Fibroblast of lung (primary cell): ENCODE results near the gene CIDEB. TPM values are rescaled to one million over a fixed set of nuclear protein-coding genes. Genes with fewer than 3 reads are reported as not detected.

Experiments used
- DNase-seq, 2 donors: peaks; one replicate each; pipeline versions ENCODE4 v3.0.0 to v3.0.0-alpha.2; 2010; ENCODE audit warnings: low read depth in 2 of 2
- H2AFZ ChIP-seq: 2 replicates; pipeline ENCODE4 v1.5.1; 2012; ENCODE audit warnings: low read length, control low read depth, inconsistent platforms
- H3K27ac ChIP-seq: 2 replicates; pipeline ENCODE4 v1.5.1; 2011; ENCODE audit warnings: low read length, control low read depth; ENCODE audit not compliant: insufficient read depth
- H3K27me3 ChIP-seq: 2 replicates; pipeline ENCODE4 v1.5.1; 2011; ENCODE audit warnings: mild to moderate bottlenecking, low read length; ENCODE audit not compliant: control insufficient read depth, insufficient read depth
- H3K36me3 ChIP-seq: 2 replicates; pipeline ENCODE4 v1.5.1; 2011; ENCODE audit warnings: low read length; ENCODE audit not compliant: control insufficient read depth, insufficient read depth
- H3K4me1 ChIP-seq: 2 replicates; pipeline ENCODE4 v1.5.1; 2011; ENCODE audit warnings: low read length; ENCODE audit not compliant: control insufficient read depth, insufficient read depth; ENCODE audit errors: extremely low read depth
- H3K4me2 ChIP-seq: 2 replicates; pipeline ENCODE4 v1.5.1; 2011; ENCODE audit warnings: low read length, control low read depth; ENCODE audit not compliant: insufficient read depth; ENCODE audit errors: extremely low read depth
- H3K4me3 ChIP-seq, 4 experiments: fragments of 200-600 bp in 1 of 4; sonication (generic) in 1 of 4; replicated peaks in 1 of 4; 2 replicates each; pipeline ENCODE4 v1.5.1; 2011 to 2016; ENCODE audit warnings: low read length in 4 of 4, low read depth in 3 of 4, mild to moderate bottlenecking in 3 of 4, control low read depth in 2 of 4, inconsistent platforms in 1 of 4, mixed read lengths in 1 of 4; ENCODE audit not compliant: insufficient read depth in 1 of 4; ENCODE audit errors: control extremely low read depth in 1 of 4
- H3K79me2 ChIP-seq: 2 replicates; pipeline ENCODE4 v1.5.1; 2012; ENCODE audit warnings: mild to moderate bottlenecking, low read length, inconsistent platforms; ENCODE audit not compliant: control insufficient read depth, insufficient read depth
- H3K9ac ChIP-seq: 2 replicates; pipeline ENCODE4 v1.5.1; 2011; ENCODE audit warnings: mild to moderate bottlenecking, low read length, control low read depth; ENCODE audit not compliant: insufficient read depth
- H3K9me3 ChIP-seq: 2 replicates; pipeline ENCODE4 v1.5.1; 2012; ENCODE audit warnings: low read depth, low read length; ENCODE audit not compliant: control insufficient read depth, insufficient read depth
- H4K20me1 ChIP-seq: 2 replicates; pipeline ENCODE4 v1.5.1; 2011; ENCODE audit warnings: low read length; ENCODE audit not compliant: control insufficient read depth, insufficient read depth; ENCODE audit errors: extremely low read depth
- CTCF ChIP-seq, 2 donors: IDR thresholded peaks in 1 of 2; conservative IDR thresholded peaks in 1 of 2; 1 replicate in 1 of 2; 2 replicates in 1 of 2; pipeline ENCODE4 v1.5.1; 2011 to 2012; ENCODE audit warnings: low read length in 2 of 2, control low read depth in 1 of 2, inconsistent platforms in 1 of 2, low read depth in 1 of 2, mild to moderate bottlenecking in 1 of 2
- EZH2 ChIP-seq: IDR thresholded peaks from 2 replicates; pipeline ENCODE4 v1.5.1; 2012; ENCODE audit warnings: low read length, control low read depth, mild to moderate bottlenecking; ENCODE audit errors: missing control alignments
- polyA plus RNA-seq, 2 donors: library from polyadenylated mRNA; depleted of rRNA in 1 of 2; stranded (reverse) in 1 of 2; unstranded in 1 of 2; fragments of >200 nt; gene quantifications; 2 replicates each; pipeline ENCODE4 v1.2.1, GENCODE V29; 2011 to 2012; ENCODE audit warnings: missing spikeins in 1 of 2
- total RNA-seq: library from RNA; depleted of rRNA; stranded (reverse); fragments of >200 nt; gene quantifications from 2 replicates; pipeline ENCODE4 v1.2.1, GENCODE V29; 2014

The CIDEB gene
- total and polyA plus RNA-seq, 2 donors (not counting 1 experiment from before 2014, with no cell fraction given), result 0.33 to 0.42 TPM

- Histone ChIP-seq H3K4me2 (peak within 1 kb of the TSS; percentile 51), H3K27ac (peak within 1 kb of the TSS; percentile 10), H3K4me3 (peak within 1 kb of the TSS in 1 of 4 experiments; percentile 42), H3K9ac (no peak within 1 kb of the TSS), H3K27me3 (no peaks in the 10 kb centered on the region), H4K20me1 (no peaks in the 10 kb centered on the region), H3K79me2 (no peaks in the 10 kb centered on the region), H2AFZ (no peak within 1 kb of the TSS), H3K36me3 (peaks cover 4% of the 10 kb centered on the region), H3K9me3 (no peaks in the 10 kb centered on the region), H3K4me1 (peaks cover 12% of the 10 kb centered on the region)
- no peak for TF ChIP-seq CTCF (conservative IDR thresholded peaks at IDR 0.05 in 1 of 2, IDR thresholded peaks at IDR 0.05 in 1 of 2; ENCODE audit: low read depth in 1 of 2, low read length in 2 of 2)
- TF ChIP-seq EZH2, result no peak
- no peak for DNase-seq
Measured at GRCh38 chr14:24309538-24310264, 1.9 kb upstream of the CIDEB start, which contains the start of gene LTB4R2. LTB4R2 (plus strand) TSS chr14:24310140; CDS start chr14:24310665, 525 bp downstream.

- Histone ChIP-seq H3K4me1 (peaks cover 12% of the 10 kb centered on the region), H3K79me2 (no peaks in the 10 kb centered on the region), H3K36me3 (peaks cover 11% of the 10 kb centered on the region), H3K9me3 (no peaks in the 10 kb centered on the region), H2AFZ (no peak overlapping the region), H3K4me3 (no peak overlapping the region), H3K4me2 (no peak overlapping the region), H3K27ac (no peak overlapping the region), H3K27me3 (no peaks in the 10 kb centered on the region), H4K20me1 (no peaks in the 10 kb centered on the region), H3K9ac (no peak overlapping the region)
- DNase-seq, result no peak
- TF ChIP-seq EZH2 (no peak), CTCF (conservative IDR thresholded peaks at IDR 0.05 in 1 of 2, IDR thresholded peaks at IDR 0.05 in 1 of 2; ENCODE audit: low read depth in 1 of 2, low read length in 2 of 2) (no peak)
Measured at GRCh38 chr14:24308342-24309124, 756 bp upstream of the CIDEB start.

- no peaks in the 10 kb centered on the region for H4K20me1 ChIP-seq
- no peaks in the 10 kb centered on the region for H3K9me3 ChIP-seq
- H3K27ac ChIP-seq, result no peak overlapping the region
- H3K9ac ChIP-seq, result no peak overlapping the region
- no peaks in the 10 kb centered on the region for H3K27me3 ChIP-seq
- TF ChIP-seq EZH2 (no peak), CTCF (conservative IDR thresholded peaks at IDR 0.05 in 1 of 2, IDR thresholded peaks at IDR 0.05 in 1 of 2; ENCODE audit: low read depth in 1 of 2, low read length in 2 of 2) (no peak)
- H3K4me2 ChIP-seq, result no peak overlapping the region
- peaks cover 9% of the 10 kb centered on the region for H3K4me1 ChIP-seq
- no peak overlapping the region for H2AFZ ChIP-seq
- no peak overlapping the region for H3K4me3 ChIP-seq
- H3K79me2 ChIP-seq, result no peaks in the 10 kb centered on the region
- peaks cover 19% of the 10 kb centered on the region for H3K36me3 ChIP-seq
- no peak for DNase-seq
Measured at GRCh38 chr14:24307156-24307574, 612 bp downstream of the CIDEB start.
